NCI-H187 treated with DMSO at 0.1 percent for 48 hours (cell line): ENCODE data around the gene DCDC2C.

Source experiments
- DNase-seq: peaks from one replicate; lab custom pipeline; 2025; lab: John Stamatoyannopoulos, UW

DCDC2C gene

GRCh38 chr2:3743951-3744555 lies 40.7 kb downstream of the DCDC2C start:
- DNase-seq = no peak

GRCh38 chr2:3745920-3746319 lies 42.5 kb downstream of the DCDC2C start:
- no peak for DNase-seq

- DNase-seq = no peak
Measured at GRCh38 chr2:3747032-3747654, 43.8 kb downstream of the DCDC2C start.

GRCh38 chr2:3747826-3748225 lies 44.5 kb downstream of the DCDC2C start:
- DNase-seq = no peak

GRCh38 chr2:3749201-3749600 lies 45.8 kb downstream of the DCDC2C start:
- no peak for DNase-seq

GRCh38 chr2:3751251-3751650 lies 47.9 kb downstream of the DCDC2C start:
- DNase-seq = no peak

- DNase-seq = no peak
Measured at GRCh38 chr2:3751806-3752205, 48.4 kb downstream of the DCDC2C start.

GRCh38 chr2:3752376-3752775 lies 49.0 kb downstream of the DCDC2C start:
- DNase-seq = no peak

- no peak for DNase-seq
Measured at GRCh38 chr2:3753561-3753960, 50.2 kb downstream of the DCDC2C start.

- DNase-seq = no peak
Measured at GRCh38 chr2:3754280-3754679, 50.9 kb downstream of the DCDC2C start.

- DNase-seq = no peak
Measured at GRCh38 chr2:3754795-3755194, 51.4 kb downstream of the DCDC2C start.

- DNase-seq = no peak
Measured at GRCh38 chr2:3755277-3755676, 51.9 kb downstream of the DCDC2C start.

GRCh38 chr2:3756306-3756705 lies 52.9 kb downstream of the DCDC2C start:
- DNase-seq = peak; percentile 9

- DNase-seq = no peak
Measured at GRCh38 chr2:3758906-3759305, 55.5 kb downstream of the DCDC2C start.

GRCh38 chr2:3759331-3759730 lies 56.0 kb downstream of the DCDC2C start:
- no peak for DNase-seq

GRCh38 chr2:3759761-3760160 lies 56.4 kb downstream of the DCDC2C start:
- DNase-seq = no peak

- DNase-seq = no peak
Measured at GRCh38 chr2:3761272-3761671, 57.9 kb downstream of the DCDC2C start.

GRCh38 chr2:3762771-3763447 lies 59.5 kb downstream of the DCDC2C start:
- no peak for DNase-seq

- DNase-seq = no peak
Measured at GRCh38 chr2:3766824-3767223, 63.4 kb downstream of the DCDC2C start.

- DNase-seq = no peak
Measured at GRCh38 chr2:3768960-3769765, 65.8 kb downstream of the DCDC2C start.

GRCh38 chr2:3769766-3770165 lies 66.4 kb downstream of the DCDC2C start:
- no peak for DNase-seq

GRCh38 chr2:3770724-3771415 lies 67.5 kb downstream of the DCDC2C start:
- no peak for DNase-seq
